ENCODE results near the gene OR4D2. TPM values are rescaled to one million over a fixed set of nuclear protein-coding genes. Genes with fewer than 3 reads are reported as not detected.
"Not testable (repeated sequence)": the region's sequence is repeated elsewhere in the genome, so short reads cannot be mapped to it uniquely, and the experiment has no call there.

The OR4D2 gene
- not detected in 2 replicates for total RNA-seq (2014; rRNA removed; shearing (Covaris generic))

GRCh38 chr17:58166682-58167081 lies at the start of gene OR4D2:
Gene OR4D2 (plus strand): TSS chr17:58166982. CDS start chr17:58169656, 2,674 bp downstream.
- DNase-seq (ENCODE audit: low read depth), result no peak

- no peak for DNase-seq (ENCODE audit: low read depth)
Observed at GRCh38 chr17:58117382-58117781, 49.4 kb upstream of the OR4D2 start.

GRCh38 chr17:58119491-58119890 lies 47.3 kb upstream of the OR4D2 start:
- no peak for DNase-seq (ENCODE audit: low read depth)

GRCh38 chr17:58120195-58120822 lies 46.5 kb upstream of the OR4D2 start:
- DNase-seq (ENCODE audit: low read depth), result peak; percentile 56

GRCh38 chr17:58121925-58122324 lies 44.9 kb upstream of the OR4D2 start:
- peak; percentile 55 for DNase-seq (ENCODE audit: low read depth)

GRCh38 chr17:58127846-58128245 lies 38.9 kb upstream of the OR4D2 start:
- no peak for DNase-seq (ENCODE audit: low read depth)

- DNase-seq (ENCODE audit: low read depth), result not testable (repeated sequence)
Observed at GRCh38 chr17:58132697-58133096, 34.1 kb upstream of the OR4D2 start.

- DNase-seq (ENCODE audit: low read depth), result peak; percentile 7
Observed at GRCh38 chr17:58136669-58137279, 30.0 kb upstream of the OR4D2 start.

GRCh38 chr17:58141505-58141904 lies 25.3 kb upstream of the OR4D2 start:
- DNase-seq (ENCODE audit: low read depth), result no peak

GRCh38 chr17:58143335-58143734 lies 23.4 kb upstream of the OR4D2 start:
- DNase-seq (ENCODE audit: low read depth), result not testable (repeated sequence)

GRCh38 chr17:58144801-58145200 lies 22.0 kb upstream of the OR4D2 start:
- no peak for DNase-seq (ENCODE audit: low read depth)

- DNase-seq (ENCODE audit: low read depth), result no peak
Observed at GRCh38 chr17:58147930-58148434, 18.8 kb upstream of the OR4D2 start, which contains the start of gene OR4D1. Gene OR4D1 (plus strand): TSS chr17:58148384. CDS start chr17:58155154, 6,770 bp downstream.

GRCh38 chr17:58148609-58149008 lies 18.2 kb upstream of the OR4D2 start:
- DNase-seq (ENCODE audit: low read depth), result no peak

GRCh38 chr17:58150394-58150793 lies 16.4 kb upstream of the OR4D2 start:
- no peak for DNase-seq (ENCODE audit: low read depth)

- no peak for DNase-seq (ENCODE audit: low read depth)
Observed at GRCh38 chr17:58153046-58153445, 13.7 kb upstream of the OR4D2 start.

GRCh38 chr17:58153671-58154070 lies 13.1 kb upstream of the OR4D2 start:
- DNase-seq (ENCODE audit: low read depth), result no peak

- no peak for DNase-seq (ENCODE audit: low read depth)
Observed at GRCh38 chr17:58156839-58157803, 9.7 kb upstream of the OR4D2 start.

- no peak for DNase-seq (ENCODE audit: low read depth)
Observed at GRCh38 chr17:58158181-58158580, 8.6 kb upstream of the OR4D2 start.

GRCh38 chr17:58161566-58161965 lies 5.2 kb upstream of the OR4D2 start:
- DNase-seq (ENCODE audit: low read depth), result no peak

GRCh38 chr17:58165981-58166380 lies 801 bp upstream of the OR4D2 start:
- no peak for DNase-seq (ENCODE audit: low read depth)

- no peak for DNase-seq (ENCODE audit: low read depth)
Observed at GRCh38 chr17:58170622-58171021, 3.8 kb downstream of the OR4D2 start.
